BE2C (cell line): ENCODE data around the gene DYNLL1.
A peak's percentile ranks its signal among the peaks of the same experiment; 100 is the strongest.

ENCODE experiments used
- DNase-seq: peaks from one replicate; pipeline ENCODE4 v3.0.0-alpha.2; 2020
- H3K27me3 ChIP-seq: fragments of 250-450 bp; sonication (Bioruptor Pico); 2 replicates; pipeline ENCODE4 v1.5.1; 2020; ENCODE audit warnings: mild to moderate bottlenecking
- H3K36me3 ChIP-seq: fragments of 250-450 bp; sonication (Bioruptor Pico); 2 replicates; pipeline ENCODE4 v1.5.1; 2020; ENCODE audit warnings: mild to moderate bottlenecking
- H3K4me1 ChIP-seq: fragments of 250-450 bp; sonication (Bioruptor Pico); 2 replicates; pipeline ENCODE4 v1.5.1; 2020
- H3K4me3 ChIP-seq: 2 replicates; pipeline ENCODE4 v1.5.1; 2011; ENCODE audit warnings: low read depth, low read length
- H3K9me3 ChIP-seq: fragments of 250-450 bp; sonication (Bioruptor Pico); 2 replicates; pipeline ENCODE4 v1.5.1; 2020
- CTCF ChIP-seq: IDR thresholded peaks from 2 replicates; pipeline ENCODE4 v1.5.1; 2012; ENCODE audit warnings: mild to moderate bottlenecking, low read depth, low read length

Gene DYNLL1

GRCh38 chr12:120472521-120472920 lies 23.4 kb upstream of the DYNLL1 start:
- H3K4me3 ChIP-seq: no peak overlapping the region
- H3K9me3 ChIP-seq: no peaks in the 10 kb centered on the region
- no peaks in the 10 kb centered on the region; the same call in 1 of the 2 replicates for H3K4me1 ChIP-seq
- H3K36me3 ChIP-seq: peaks cover 1% of the 10 kb centered on the region; the same call in 1 of the 2 replicates
- DNase-seq: no peak
- no peak for TF ChIP-seq CTCF
- H3K27me3 ChIP-seq: no peaks in the 10 kb centered on the region

GRCh38 chr12:120473807-120474615 lies 21.9 kb upstream of the DYNLL1 start:
- Histone ChIP-seq H3K9me3 (no peaks in the 10 kb centered on the region), H3K4me1 (no peaks in the 10 kb centered on the region; the same call in 1 of the 2 replicates), H3K36me3 (no peaks in the 10 kb centered on the region), H3K4me3 (no peak overlapping the region), H3K27me3 (no peaks in the 10 kb centered on the region)
- DNase-seq: no peak
- no peak for TF ChIP-seq CTCF

- no peak overlapping the region for H3K4me3 ChIP-seq
- DNase-seq: peak; percentile 30
- no peaks in the 10 kb centered on the region; the same call in 1 of the 2 replicates for H3K4me1 ChIP-seq
Measured at GRCh38 chr12:120474616-120474960, 21.3 kb upstream of the DYNLL1 start.

GRCh38 chr12:120475643-120476042 lies 20.3 kb upstream of the DYNLL1 start:
- H3K4me3 ChIP-seq: no peak overlapping the region
- no peaks in the 10 kb centered on the region; the same call in 1 of the 2 replicates for H3K4me1 ChIP-seq
- no peak for TF ChIP-seq CTCF
- no peaks in the 10 kb centered on the region for H3K9me3 ChIP-seq
- no peaks in the 10 kb centered on the region for H3K36me3 ChIP-seq
- DNase-seq: no peak
- H3K27me3 ChIP-seq: no peaks in the 10 kb centered on the region

More at GRCh38 chr12:120474616-120474960, 21.3 kb upstream of the DYNLL1 start:
- Histone ChIP-seq H3K27me3 (no peaks in the 10 kb centered on the region), H3K9me3 (no peaks in the 10 kb centered on the region), H3K36me3 (no peaks in the 10 kb centered on the region)
- no peak for TF ChIP-seq CTCF

- H3K4me3 ChIP-seq: no peak overlapping the region
- no peak for TF ChIP-seq CTCF
- peaks cover 4% of the 10 kb centered on the region; the same call in 1 of the 2 replicates for H3K36me3 ChIP-seq
- DNase-seq: no peak
- H3K4me1 ChIP-seq: no peaks in the 10 kb centered on the region; the same call in 1 of the 2 replicates
- H3K9me3 ChIP-seq: no peaks in the 10 kb centered on the region
- H3K27me3 ChIP-seq: no peaks in the 10 kb centered on the region
Measured at GRCh38 chr12:120479458-120479857, 16.5 kb upstream of the DYNLL1 start.

GRCh38 chr12:120480211-120480610 lies 15.7 kb upstream of the DYNLL1 start:
- Histone ChIP-seq H3K36me3 (peaks cover 4% of the 10 kb centered on the region; the same call in 1 of the 2 replicates), H3K9me3 (no peaks in the 10 kb centered on the region), H3K27me3 (no peaks in the 10 kb centered on the region), H3K4me3 (no peak overlapping the region), H3K4me1 (no peaks in the 10 kb centered on the region)
- TF ChIP-seq CTCF: no peak
- no peak for DNase-seq
